Esophagus muscularis mucosa (tissue), 4 donors: ENCODE results near the gene TOM1L1. TPM values are rescaled to one million over a fixed set of nuclear protein-coding genes. Genes with fewer than 3 reads are reported as not detected.

Source experiments
- DNase-seq: peaks from one replicate; pipeline ENCODE4 v3.0.0-alpha.2; 2017; ENCODE audit errors: extremely low spot score
- H3K27ac ChIP-seq, 4 donors: fragments of 200-600 bp; sonication (generic); replicated peaks in 1 of 4; 1 replicate in 3 of 4; 2 replicates in 1 of 4; pipeline ENCODE4 v1.5.1; 2016 to 2019; ENCODE audit warnings: mild to moderate bottlenecking in 1 of 4
- H3K27me3 ChIP-seq, 4 donors: fragments of 200-600 bp; sonication (generic); one replicate each; pipeline versions ENCODE4 v1.5.1 to v1.6.0; 2016 to 2019
- H3K36me3 ChIP-seq, 4 donors: fragments of 200-600 bp; sonication (generic); one replicate each; pipeline ENCODE4 v1.5.1; 2016 to 2019
- H3K4me1 ChIP-seq, 4 donors: fragments of 200-600 bp; sonication (generic); one replicate each; pipeline ENCODE4 v1.5.1; 2016 to 2019
- H3K4me3 ChIP-seq, 4 donors: fragments of 200-600 bp; sonication (generic); 1 replicate in 2 of 4; 2 replicates in 2 of 4; pipeline ENCODE4 v1.5.1; 2016 to 2019; ENCODE audit warnings: mild to moderate bottlenecking in 4 of 4, moderate library complexity in 1 of 4
- H3K9me3 ChIP-seq, 4 donors: fragments of 200-600 bp; sonication (generic); 1 replicate in 3 of 4; 2 replicates in 1 of 4; pipeline ENCODE4 v1.5.1; 2016 to 2019
- EP300 ChIP-seq: sonication (generic); formaldehyde crosslinking; IDR thresholded peaks from one replicate; pipeline ENCODE4 v1.6.1; 2017; ENCODE audit warnings: antibody characterized with exemption
- POLR2A ChIP-seq: fragments of 450-650 bp; IDR thresholded peaks from one replicate; pipeline ENCODE4 v1.6.1; 2017; ENCODE audit warnings: antibody characterized with exemption, moderate library complexity, mild to moderate bottlenecking, low read depth
- POLR2AphosphoS5 ChIP-seq, 2 donors: sonication (generic); formaldehyde crosslinking; IDR thresholded peaks; one replicate each; pipeline ENCODE4 v1.6.1; 2017; ENCODE audit warnings: antibody characterized with exemption in 2 of 2
- WGBS: methylation state at CpG from one replicate; pipeline ENCODE4 v1.1.5; 2018; 5-methylcytosine and 5-hydroxymethylcytosine counted together
- intact Hi-C: fragments of 100-400 bp; cut with DNase I; formaldehyde crosslinking; loops from one replicate; pipeline ENCODE4 v1.15.1; 2023
- total RNA-seq, 4 donors: library from RNA; depleted of rRNA; stranded (reverse); fragments of >200 nt; gene quantifications; one replicate each; pipeline versions ENCODE4 v1.1.0 to v1.2.1, GENCODE V29; 2016
- TF ChIP-seq, protein P1 (sequence below), 3 experiments: fragments of 200-600 bp in 2 of 3; fragments of 450-650 bp in 1 of 3; sonication (generic) in 2 of 3; IDR thresholded peaks; one replicate each; pipeline ENCODE4 v1.5.1; 2017 to 2019; ENCODE audit warnings: antibody characterized with exemption in 3 of 3, mild to moderate bottlenecking in 2 of 3, moderate library complexity in 1 of 3

The TOM1L1 gene
- total RNA-seq, 4 donors from 2014 or later: 25.8 to 40.7 (median 28.6) TPM

DNA sequence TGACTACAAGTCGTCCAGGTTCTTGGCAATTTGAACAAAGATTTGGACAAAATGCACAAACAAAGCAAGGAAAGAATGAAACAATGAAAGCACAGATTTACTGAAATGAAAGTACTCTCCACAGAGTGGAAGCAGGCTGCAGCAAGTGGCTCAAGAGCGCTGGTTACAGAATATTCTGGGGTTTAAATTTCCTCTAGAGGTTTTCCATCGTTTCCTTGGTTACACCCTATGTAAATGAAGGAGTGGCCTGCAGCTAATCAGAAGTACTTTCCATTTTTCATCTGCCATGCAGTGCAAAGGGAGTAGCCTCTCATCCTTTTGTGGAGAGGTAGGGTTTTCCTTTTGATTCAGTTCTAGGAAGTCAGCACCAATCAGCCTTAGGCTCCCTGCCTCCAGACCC, 79.7 kb downstream of the TOM1L1 start:
- 87% methylated on average over 3 of the region's 3 CpGs for WGBS

DNA sequence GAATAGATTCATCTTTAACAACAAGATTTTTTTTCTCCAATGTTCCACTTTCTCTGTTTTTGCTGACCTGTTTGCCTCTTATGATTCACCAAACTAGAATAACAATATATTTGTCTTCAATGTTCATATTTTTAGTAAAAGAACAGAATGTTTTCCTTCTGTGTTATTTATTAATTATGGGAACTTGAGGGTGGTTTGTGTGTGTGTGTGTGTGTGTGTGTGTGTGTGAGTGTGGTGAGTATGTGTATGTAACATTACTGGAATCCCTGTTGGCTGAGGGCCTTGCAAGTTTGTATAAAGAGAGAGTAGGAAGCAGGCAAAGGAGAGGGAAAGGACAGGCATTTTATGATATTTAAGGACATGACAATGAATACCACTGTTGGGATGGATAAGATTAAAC, 81.7 kb downstream of the TOM1L1 start:
- peaks cover 0 to 13% (median 4%) of the 10 kb centered on the region in 4 donors for H3K36me3 ChIP-seq
- intact Hi-C loops: loop anchor here (5.0 kb wide), 1 partner anchor 370 kb away; no protein-coding TSS in a partner anchor
- no peak for DNase-seq
- peak overlapping the region in 2 of 4 donors; percentile 20 to 54 for H3K27ac ChIP-seq
- no peaks in the 10 kb centered on the region for H3K27me3 ChIP-seq
- peaks cover 0 to 29% (median 21%) of the 10 kb centered on the region in 4 donors for H3K4me1 ChIP-seq
- no peak overlapping the region for H3K4me3 ChIP-seq
- H3K9me3 ChIP-seq: peaks cover 0 to 9% (median 7%) of the 10 kb centered on the region in 4 donors
- no peak for TF ChIP-seq POLR2A
- TF ChIP-seq, protein P1, sequence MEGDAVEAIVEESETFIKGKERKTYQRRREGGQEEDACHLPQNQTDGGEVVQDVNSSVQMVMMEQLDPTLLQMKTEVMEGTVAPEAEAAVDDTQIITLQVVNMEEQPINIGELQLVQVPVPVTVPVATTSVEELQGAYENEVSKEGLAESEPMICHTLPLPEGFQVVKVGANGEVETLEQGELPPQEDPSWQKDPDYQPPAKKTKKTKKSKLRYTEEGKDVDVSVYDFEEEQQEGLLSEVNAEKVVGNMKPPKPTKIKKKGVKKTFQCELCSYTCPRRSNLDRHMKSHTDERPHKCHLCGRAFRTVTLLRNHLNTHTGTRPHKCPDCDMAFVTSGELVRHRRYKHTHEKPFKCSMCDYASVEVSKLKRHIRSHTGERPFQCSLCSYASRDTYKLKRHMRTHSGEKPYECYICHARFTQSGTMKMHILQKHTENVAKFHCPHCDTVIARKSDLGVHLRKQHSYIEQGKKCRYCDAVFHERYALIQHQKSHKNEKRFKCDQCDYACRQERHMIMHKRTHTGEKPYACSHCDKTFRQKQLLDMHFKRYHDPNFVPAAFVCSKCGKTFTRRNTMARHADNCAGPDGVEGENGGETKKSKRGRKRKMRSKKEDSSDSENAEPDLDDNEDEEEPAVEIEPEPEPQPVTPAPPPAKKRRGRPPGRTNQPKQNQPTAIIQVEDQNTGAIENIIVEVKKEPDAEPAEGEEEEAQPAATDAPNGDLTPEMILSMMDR (IDR thresholded peaks at IDR 0.05): no peak
- peak in 1 of 2 donors; percentile 8 for TF ChIP-seq POLR2AphosphoS5 (IDR thresholded peaks at IDR 0.05)
- TF ChIP-seq EP300: no peak

More for the DNA sequence above, 79.7 kb downstream of the TOM1L1 start:
- no peak for DNase-seq
- intact Hi-C loops: loop anchor here (5.0 kb wide), 1 partner anchor 372 kb away; no protein-coding TSS in a partner anchor
- H3K27me3 ChIP-seq: no peaks in the 10 kb centered on the region
- H3K36me3 ChIP-seq: no peaks in the 10 kb centered on the region
- peaks cover 0 to 29% (median 21%) of the 10 kb centered on the region in 4 donors for H3K4me1 ChIP-seq
- H3K9me3 ChIP-seq: peaks cover 0 to 9% (median 7%) of the 10 kb centered on the region in 4 donors
- TF ChIP-seq EP300 (no peak), POLR2AphosphoS5 (IDR thresholded peaks at IDR 0.05) (no peak), POLR2A (no peak)
- TF ChIP-seq, protein P1 (IDR thresholded peaks at IDR 0.05): no peak
- no peak overlapping the region for H3K4me3 ChIP-seq
- H3K27ac ChIP-seq: peak overlapping the region in 1 of 4 donors; percentile 60

DNA sequence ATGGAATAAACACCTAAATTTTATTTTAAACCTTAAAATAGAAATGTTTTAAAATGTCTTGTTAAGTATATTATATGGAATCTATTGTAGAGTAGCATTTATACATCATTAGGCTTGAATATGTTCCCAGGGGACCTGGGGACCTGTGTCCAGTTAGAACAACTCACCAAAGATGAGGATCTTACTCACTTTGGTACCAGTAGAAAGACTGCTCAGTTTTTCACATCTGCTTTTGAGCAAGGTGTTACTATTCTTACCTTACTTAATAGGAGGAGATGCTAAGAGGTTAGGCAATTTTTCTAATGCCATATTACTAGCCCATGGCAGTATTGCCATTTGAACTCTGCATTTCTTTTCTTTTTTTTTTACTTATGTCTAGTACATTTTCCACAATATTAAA, 82.6 kb downstream of the TOM1L1 start:
- intact Hi-C loops: loop anchor here (5.0 kb wide), 1 partner anchor 369 kb away; no protein-coding TSS in a partner anchor
- TF ChIP-seq POLR2A (no peak), EP300 (no peak), POLR2AphosphoS5 (IDR thresholded peaks at IDR 0.05) (no peak)
- TF ChIP-seq, protein P1 (IDR thresholded peaks at IDR 0.05): no peak
- no peak overlapping the region for H3K4me3 ChIP-seq
- DNase-seq: no peak
- H3K36me3 ChIP-seq: peaks cover 0 to 15% (median 4%) of the 10 kb centered on the region in 4 donors
- H3K27ac ChIP-seq: peak overlapping the region in 3 of 4 donors; percentile 4 to 54 (median 20)
- H3K27me3 ChIP-seq: no peaks in the 10 kb centered on the region
- H3K4me1 ChIP-seq: peaks cover 0 to 29% (median 21%) of the 10 kb centered on the region in 4 donors
- peaks cover 0 to 9% (median 7%) of the 10 kb centered on the region in 4 donors for H3K9me3 ChIP-seq

DNA sequence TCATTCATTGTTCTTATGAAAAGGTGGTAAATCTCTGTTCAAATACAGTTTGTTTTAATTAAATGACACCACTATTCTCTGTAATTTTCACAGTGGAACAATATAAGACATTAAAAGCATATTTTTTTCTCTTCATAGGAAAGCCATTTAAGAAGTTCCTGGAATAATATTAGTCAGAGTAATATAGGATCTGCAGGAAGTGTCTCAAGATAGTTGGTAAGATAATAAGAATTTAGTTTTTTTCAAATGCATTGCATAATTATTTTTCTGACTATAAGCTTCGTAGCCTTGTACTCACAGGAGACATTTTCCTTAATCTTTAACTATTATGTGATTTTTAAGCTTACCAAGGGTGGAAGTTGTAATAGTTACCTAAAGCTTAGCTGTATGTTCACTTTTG, 84.8 kb downstream of the TOM1L1 start:
- intact Hi-C loops: no loop called here
- no peak overlapping the region for H3K27ac ChIP-seq
- H3K36me3 ChIP-seq: peaks cover 0 to 15% (median 5%) of the 10 kb centered on the region in 4 donors
- 91% methylated on average over 1 of the region's 1 CpG for WGBS
- TF ChIP-seq POLR2A (no peak), POLR2AphosphoS5 (IDR thresholded peaks at IDR 0.05) (no peak), EP300 (no peak)
- TF ChIP-seq, protein P1 (IDR thresholded peaks at IDR 0.05): no peak
- DNase-seq: no peak
- no peak overlapping the region for H3K4me3 ChIP-seq
- H3K4me1 ChIP-seq: peaks cover 0 to 19% (median 14%) of the 10 kb centered on the region in 4 donors
- H3K27me3 ChIP-seq: no peaks in the 10 kb centered on the region
- peaks cover 0 to 3% (median 3%) of the 10 kb centered on the region in 4 donors for H3K9me3 ChIP-seq

DNA sequence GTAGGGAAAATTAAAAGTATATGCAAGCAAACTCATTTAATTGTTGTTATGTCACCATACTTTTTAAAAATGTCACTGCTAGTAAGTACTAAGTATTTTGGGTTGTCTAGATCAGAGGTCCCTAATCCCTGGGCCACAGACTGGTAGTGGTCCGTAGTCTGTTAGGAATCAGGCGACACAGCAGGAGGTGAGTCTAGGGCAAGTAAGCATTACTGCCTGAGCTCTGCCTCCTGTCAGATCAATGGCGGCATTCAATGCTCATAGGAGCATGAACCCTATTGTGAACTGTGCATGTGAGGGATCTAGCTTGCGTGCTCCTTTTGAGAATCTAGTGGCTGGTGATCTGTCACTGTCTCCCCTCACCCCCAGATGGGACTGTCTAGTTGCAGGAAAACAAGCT, 89.5 kb downstream of the TOM1L1 start:
- 100% methylated on average over 4 of the region's 4 CpGs for whole genome bisulfite sequencing
- no peak for DNase-seq
- intact Hi-C loops: loop anchor here (5.0 to 10.0 kb wide), 2 partner anchors 255 to 357 kb away; no protein-coding TSS in a partner anchor

More for the DNA sequence above, 89.5 kb downstream of the TOM1L1 start:
- H3K4me1 ChIP-seq: no peaks in the 10 kb centered on the region
- TF ChIP-seq, protein P1 (IDR thresholded peaks at IDR 0.05): no peak
- TF ChIP-seq POLR2AphosphoS5 (IDR thresholded peaks at IDR 0.05) (no peak), POLR2A (no peak), EP300 (no peak)
- no peak overlapping the region for H3K27ac ChIP-seq
- no peaks in the 10 kb centered on the region for H3K9me3 ChIP-seq
- peaks cover 0 to 19% (median 8%) of the 10 kb centered on the region in 4 donors for H3K36me3 ChIP-seq
- no peaks in the 10 kb centered on the region for H3K27me3 ChIP-seq
- no peak overlapping the region for H3K4me3 ChIP-seq
